Astrocyte (in vitro differentiated cells and primary cell): ENCODE results near the gene PADI2.

Experiments
- CTCF ChIP-seq: IDR thresholded peaks from 2 replicates; pipeline ENCODE4 v1.5.1; 2011; ENCODE audit warnings: low read depth, mild to moderate bottlenecking, inconsistent platforms, low read length, moderate library complexity; ENCODE audit not compliant: insufficient read depth
- EZH2 ChIP-seq: IDR thresholded peaks from 2 replicates; pipeline ENCODE4 v1.6.1; 2012; ENCODE audit warnings: mild to moderate bottlenecking, low read length, inconsistent platforms; ENCODE audit not compliant: insufficient read depth

DNA sequence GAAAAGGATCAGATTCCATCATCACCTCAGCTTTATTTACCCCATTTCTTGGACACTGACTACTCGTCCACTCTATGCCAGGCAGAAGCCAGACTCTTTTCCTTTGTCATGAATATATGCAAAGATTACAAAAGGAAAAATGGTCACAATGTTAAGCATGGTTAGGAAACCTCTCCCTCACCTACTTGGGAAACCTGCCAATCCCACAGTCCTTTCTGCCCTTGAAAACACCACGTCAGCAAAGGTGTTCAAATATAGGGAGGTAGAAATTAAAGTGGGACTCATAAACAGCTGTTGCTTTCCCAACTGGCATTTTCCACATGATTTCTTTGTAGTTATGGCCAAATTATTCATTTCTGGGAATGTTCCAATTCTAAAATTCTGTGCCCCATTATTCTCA, 91.4 kb downstream of the PADI2 start:
- TF ChIP-seq CTCF (no peak), EZH2 (no peak)
